GM21423 (cell line): ENCODE measurements around the gene FAP.

Experiments used
- ATAC-seq: cut with Tn5 transposase; IDR thresholded peaks from one replicate; pipeline ENCODE4 v1.9.1; 2021; ENCODE audit warnings: mild to moderate bottlenecking, moderate library complexity; ENCODE audit not compliant: unreplicated experiment

FAP gene

GRCh38 chr2:162242586-162243280 lies 512 bp downstream of the FAP start:
- no peak for ATAC-seq

GRCh38 chr2:162241571-162241970 lies 1.7 kb downstream of the FAP start:
- ATAC-seq, result no peak

- ATAC-seq, result no peak
Measured at GRCh38 chr2:162234620-162235462, 8.4 kb downstream of the FAP start.

GRCh38 chr2:162233197-162233596 lies 10.0 kb downstream of the FAP start:
- ATAC-seq, result no peak

- no peak for ATAC-seq
Measured at GRCh38 chr2:162232671-162233070, 10.6 kb downstream of the FAP start.

- no peak for ATAC-seq
Measured at GRCh38 chr2:162232027-162232426, 11.2 kb downstream of the FAP start.

GRCh38 chr2:162230761-162231160 lies 12.5 kb downstream of the FAP start:
- no peak for ATAC-seq

- ATAC-seq, result no peak
Measured at GRCh38 chr2:162226836-162227235, 16.4 kb downstream of the FAP start.

GRCh38 chr2:162221064-162221463 lies 22.2 kb downstream of the FAP start:
- ATAC-seq, result peak; percentile 90

GRCh38 chr2:162220368-162220767 lies 22.9 kb downstream of the FAP start:
- ATAC-seq, result no peak

GRCh38 chr2:162219426-162219825 lies 23.8 kb downstream of the FAP start:
- ATAC-seq, result no peak

- ATAC-seq, result no peak
Measured at GRCh38 chr2:162217598-162217997, 25.6 kb downstream of the FAP start.

GRCh38 chr2:162215162-162215561 lies 28.1 kb downstream of the FAP start:
- no peak for ATAC-seq

- ATAC-seq, result no peak
Measured at GRCh38 chr2:162212366-162212765, 30.9 kb downstream of the FAP start.

- no peak for ATAC-seq
Measured at GRCh38 chr2:162211732-162212131, 31.5 kb downstream of the FAP start.

- ATAC-seq, result no peak
Measured at GRCh38 chr2:162210385-162210784, 32.9 kb downstream of the FAP start.

- ATAC-seq, result no peak
Measured at GRCh38 chr2:162202203-162202602, 41.0 kb downstream of the FAP start.

GRCh38 chr2:162200636-162201035 lies 42.6 kb downstream of the FAP start:
- ATAC-seq, result no peak

- no peak for ATAC-seq
Measured at GRCh38 chr2:162199913-162200312, 43.3 kb downstream of the FAP start.

GRCh38 chr2:162198239-162198638 lies 45.0 kb downstream of the FAP start:
- ATAC-seq, result no peak

- no peak for ATAC-seq
Measured at GRCh38 chr2:162197069-162197825, 46.0 kb downstream of the FAP start.

GRCh38 chr2:162196638-162197037 lies 46.6 kb downstream of the FAP start:
- no peak for ATAC-seq
